Spinal cord (tissue), 10 donors: ENCODE results near the gene PPP2R2C. TPM values are rescaled to one million over a fixed set of nuclear protein-coding genes. Genes with fewer than 3 reads are reported as not detected.

Source experiments
- DNase-seq, 6 donors: peaks; one replicate each; pipeline versions ENCODE4 v3.0.0 to v3.0.0-alpha.2; 2013 to 2015; ENCODE audit warnings: low spot score in 6 of 6, low read depth in 4 of 6
- H3K27ac ChIP-seq: one replicate; pipeline ENCODE4 v1.5.1; 2013; ENCODE audit warnings: low read depth, low read length, control low read depth
- H3K27me3 ChIP-seq: one replicate; pipeline ENCODE4 v1.6.1; 2013; ENCODE audit warnings: low read length; ENCODE audit not compliant: control insufficient read depth, insufficient read depth
- H3K36me3 ChIP-seq: one replicate; pipeline ENCODE4 v1.6.1; 2013; ENCODE audit warnings: low read length; ENCODE audit not compliant: control insufficient read depth, insufficient read depth
- H3K4me1 ChIP-seq: one replicate; pipeline ENCODE4 v1.6.1; 2013; ENCODE audit warnings: low read length; ENCODE audit not compliant: control insufficient read depth, insufficient read depth
- H3K4me3 ChIP-seq: one replicate; pipeline ENCODE4 v1.5.1; 2013; ENCODE audit warnings: low read depth, low read length, control low read depth
- H3K9me3 ChIP-seq: one replicate; pipeline ENCODE4 v1.6.1; 2013; ENCODE audit warnings: low read length; ENCODE audit not compliant: control insufficient read depth, insufficient read depth
- WGBS: methylation state at CpG from one replicate; pipeline ENCODE4 v1.1.5; 2013; ENCODE audit warnings: missing lambda C conversion rate; ENCODE audit not compliant: insufficient coverage; 5-methylcytosine and 5-hydroxymethylcytosine counted together
- polyA plus RNA-seq, 2 donors: library from polyadenylated mRNA; unstranded; fragments of 120-200 nt; gene quantifications; one replicate each; pipeline ENCODE4 v1.2.1, GENCODE V29; 2013; ENCODE audit not compliant: insufficient read length in 2 of 2
- total RNA-seq, 2 donors: library from RNA; depleted of rRNA in 1 of 2; stranded (reverse); fragments of 120-200 nt in 1 of 2; fragments of >200 nt in 1 of 2; gene quantifications; one replicate each; pipeline versions ENCODE4 v1.2.3 to v1.2.4, GENCODE V29; 2013 to 2014
- donor health status: healthy.

Gene PPP2R2C
- total and polyA plus RNA-seq, 4 donors, result 17.2 to 114 (median 75.1) TPM

DNA sequence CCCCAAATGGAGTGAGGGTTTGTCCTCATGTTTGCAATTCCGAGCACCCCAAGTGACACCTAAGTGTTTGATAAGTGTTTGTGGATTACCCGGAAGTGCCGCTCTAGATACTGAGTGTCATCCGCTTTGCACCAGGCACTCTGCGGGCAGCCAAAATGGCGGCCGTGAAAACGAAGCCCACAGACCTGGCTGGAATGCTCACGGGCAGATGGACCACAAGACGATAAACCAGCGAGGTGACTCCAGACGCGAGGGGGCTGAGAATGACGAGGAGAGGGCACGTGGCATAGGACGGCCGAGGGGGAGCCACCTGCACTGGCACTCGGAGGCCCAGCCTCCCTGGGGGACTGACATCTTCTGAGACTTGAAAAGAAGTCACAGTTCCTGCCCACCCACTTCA, 51.0 kb downstream of the PPP2R2C start:
- Histone ChIP-seq H3K36me3 (peaks cover 12% of the 10 kb centered on the region), H3K9me3 (no peaks in the 10 kb centered on the region), H3K4me3 (no peak overlapping the region), H3K27me3 (no peaks in the 10 kb centered on the region), H3K4me1 (peaks cover 40% of the 10 kb centered on the region), H3K27ac (no peak overlapping the region)
- DNase-seq, result no peak
- 98% methylated on average over 18 of the region's 18 CpGs for WGBS

DNA sequence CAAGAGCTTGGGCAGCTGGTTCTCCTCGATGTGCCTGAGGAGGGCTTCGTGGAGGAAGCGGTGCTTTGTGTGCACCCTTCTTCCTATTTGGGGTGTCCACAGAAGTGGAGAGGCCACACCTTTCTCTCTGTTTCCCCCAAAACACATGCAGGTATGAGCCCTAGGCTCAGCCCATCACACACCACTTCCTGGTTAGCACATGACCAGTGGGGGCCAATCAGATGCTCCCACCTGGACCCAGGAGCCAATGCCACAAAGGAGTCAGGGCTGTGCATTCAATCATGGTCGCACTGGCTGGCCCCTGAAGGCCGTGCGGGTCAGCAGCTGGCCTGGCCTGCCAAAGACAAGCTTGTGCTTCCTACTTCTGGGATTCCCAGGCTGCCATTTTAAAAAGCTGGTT, 51.4 kb downstream of the PPP2R2C start:
- Histone ChIP-seq H3K4me3 (no peak overlapping the region), H3K36me3 (peaks cover 12% of the 10 kb centered on the region), H3K27ac (no peak overlapping the region), H3K9me3 (no peaks in the 10 kb centered on the region), H3K27me3 (no peaks in the 10 kb centered on the region), H3K4me1 (peaks cover 42% of the 10 kb centered on the region)
- 94% methylated on average over 5 of the region's 6 CpGs for WGBS
- no peak for DNase-seq

DNA sequence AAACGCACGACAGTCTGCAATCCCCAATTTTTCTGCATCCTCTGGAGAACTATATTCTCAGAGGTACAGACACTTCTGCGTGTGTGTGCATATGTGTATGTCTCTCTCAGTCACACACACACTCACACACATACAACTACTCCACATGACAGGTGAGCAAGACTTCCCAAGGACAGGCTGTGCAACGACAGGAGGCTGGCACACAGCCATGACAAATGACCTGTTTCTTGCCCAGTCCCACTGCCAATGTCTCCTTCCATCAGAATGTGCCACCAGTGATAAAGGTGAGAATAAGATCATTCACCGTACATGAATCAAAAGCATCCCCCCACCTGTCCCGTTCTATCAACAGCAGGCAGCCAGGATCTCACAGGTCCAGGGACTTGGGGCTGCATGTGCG, 52.4 kb downstream of the PPP2R2C start:
- DNase-seq, result peak in 1 of 6 donors; percentile 44
- Histone ChIP-seq H3K36me3 (peaks cover 12% of the 10 kb centered on the region), H3K4me3 (no peak overlapping the region), H3K9me3 (no peaks in the 10 kb centered on the region), H3K4me1 (peaks cover 42% of the 10 kb centered on the region), H3K27me3 (no peaks in the 10 kb centered on the region), H3K27ac (no peak overlapping the region)
- 95% methylated on average over 3 of the region's 7 CpGs for WGBS

DNA sequence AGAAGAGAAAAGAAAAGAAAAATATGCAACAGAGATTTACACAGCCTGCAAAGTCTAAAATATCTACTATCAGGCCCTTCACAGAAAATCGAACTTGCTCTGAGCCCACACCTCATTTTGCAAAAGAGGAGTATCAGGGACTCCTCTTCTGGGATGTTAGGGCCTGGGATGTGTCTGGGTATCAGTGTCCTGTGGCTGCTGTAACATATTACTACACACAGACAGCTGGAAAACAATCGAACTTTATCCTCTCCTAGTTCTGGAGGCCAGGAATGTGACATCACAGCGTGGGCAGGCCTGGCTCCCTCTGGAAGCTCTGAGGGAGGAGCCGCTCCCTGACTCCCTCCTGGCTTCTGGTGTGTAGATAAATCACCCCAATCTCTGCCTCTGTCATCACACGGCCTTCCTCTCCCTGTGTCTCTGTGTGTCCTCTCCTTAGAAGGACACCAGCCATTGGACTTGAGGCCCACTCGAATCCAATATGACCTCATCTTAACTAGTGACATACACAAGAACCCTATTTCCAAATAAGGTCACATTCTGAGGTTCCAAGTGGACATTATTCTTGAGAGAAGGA, 52.9 kb downstream of the PPP2R2C start:
- no peak for DNase-seq
- Histone ChIP-seq H3K4me1 (peaks cover 44% of the 10 kb centered on the region), H3K27ac (no peak overlapping the region), H3K4me3 (no peak overlapping the region), H3K27me3 (no peaks in the 10 kb centered on the region), H3K36me3 (peaks cover 12% of the 10 kb centered on the region), H3K9me3 (no peaks in the 10 kb centered on the region)
- WGBS, result 57% methylated on average over 4 of the region's 6 CpGs

DNA sequence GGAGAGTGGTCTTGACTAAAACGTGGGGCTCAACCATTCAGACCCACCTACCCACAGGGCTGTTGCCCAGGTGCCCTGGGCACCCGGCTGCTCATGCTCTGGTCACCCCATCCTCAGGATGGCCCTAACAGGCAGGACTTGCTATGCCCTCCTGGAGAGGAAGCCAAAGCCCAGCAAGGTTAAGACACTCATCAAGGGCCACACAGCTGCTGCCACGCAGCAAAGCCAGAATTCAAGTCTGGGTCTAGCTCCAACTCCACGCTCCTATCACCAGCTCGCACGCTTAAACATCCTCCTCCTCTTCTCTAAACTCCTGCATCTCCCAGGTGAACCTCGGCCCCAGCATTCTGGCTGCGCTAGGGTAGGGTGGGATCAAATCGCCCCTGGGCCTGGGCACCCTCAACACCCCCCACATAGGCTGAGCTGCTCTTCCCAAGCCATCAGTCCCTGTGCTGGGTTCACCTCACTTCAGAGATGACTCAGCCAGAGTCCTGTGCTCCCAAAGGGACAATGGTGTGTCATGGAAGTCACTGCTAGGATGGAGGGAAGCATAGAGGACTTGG, 54.1 kb downstream of the PPP2R2C start:
- H3K36me3 ChIP-seq, result peaks cover 14% of the 10 kb centered on the region
- H3K4me3 ChIP-seq, result no peak overlapping the region
- H3K9me3 ChIP-seq, result no peaks in the 10 kb centered on the region
- no peaks in the 10 kb centered on the region for H3K27me3 ChIP-seq
- WGBS, result 63% methylated on average over 6 of the region's 9 CpGs
- H3K27ac ChIP-seq, result no peak overlapping the region
- peaks cover 47% of the 10 kb centered on the region for H3K4me1 ChIP-seq
- no peak for DNase-seq

DNA sequence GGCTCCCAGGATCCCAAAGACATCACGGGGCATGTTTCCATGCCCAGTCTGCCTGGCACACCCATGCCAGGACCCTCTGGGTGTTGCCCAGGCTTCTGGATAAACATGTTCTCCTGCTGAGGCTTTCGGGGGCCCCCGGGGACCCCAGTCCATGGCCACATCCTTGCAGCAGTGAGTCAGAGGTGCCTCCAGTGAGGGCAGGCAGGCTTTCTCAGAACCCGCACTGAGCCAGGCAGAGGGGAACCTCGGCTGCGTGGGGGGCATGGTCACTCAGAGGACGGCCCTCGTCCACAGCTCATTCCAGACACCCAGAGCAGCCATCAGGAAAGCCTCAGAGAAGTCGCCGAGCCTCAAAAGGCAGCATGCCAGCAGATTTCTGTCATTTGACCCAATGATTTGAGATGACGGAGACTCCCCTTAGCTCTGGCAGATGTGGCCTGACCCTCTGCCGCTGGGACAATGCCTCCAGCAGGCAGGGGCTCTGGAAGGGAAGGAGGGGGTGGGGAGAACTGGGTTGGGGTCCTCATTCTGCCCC, 54.8 kb downstream of the PPP2R2C start:
- H3K27me3 ChIP-seq, result no peaks in the 10 kb centered on the region
- peaks cover 14% of the 10 kb centered on the region for H3K36me3 ChIP-seq
- no peaks in the 10 kb centered on the region for H3K9me3 ChIP-seq
- H3K4me3 ChIP-seq, result no peak overlapping the region
- H3K4me1 ChIP-seq, result peaks cover 47% of the 10 kb centered on the region
- H3K27ac ChIP-seq, result no peak overlapping the region
- WGBS, result 76% methylated on average over 12 of the region's 12 CpGs
- no peak for DNase-seq

DNA sequence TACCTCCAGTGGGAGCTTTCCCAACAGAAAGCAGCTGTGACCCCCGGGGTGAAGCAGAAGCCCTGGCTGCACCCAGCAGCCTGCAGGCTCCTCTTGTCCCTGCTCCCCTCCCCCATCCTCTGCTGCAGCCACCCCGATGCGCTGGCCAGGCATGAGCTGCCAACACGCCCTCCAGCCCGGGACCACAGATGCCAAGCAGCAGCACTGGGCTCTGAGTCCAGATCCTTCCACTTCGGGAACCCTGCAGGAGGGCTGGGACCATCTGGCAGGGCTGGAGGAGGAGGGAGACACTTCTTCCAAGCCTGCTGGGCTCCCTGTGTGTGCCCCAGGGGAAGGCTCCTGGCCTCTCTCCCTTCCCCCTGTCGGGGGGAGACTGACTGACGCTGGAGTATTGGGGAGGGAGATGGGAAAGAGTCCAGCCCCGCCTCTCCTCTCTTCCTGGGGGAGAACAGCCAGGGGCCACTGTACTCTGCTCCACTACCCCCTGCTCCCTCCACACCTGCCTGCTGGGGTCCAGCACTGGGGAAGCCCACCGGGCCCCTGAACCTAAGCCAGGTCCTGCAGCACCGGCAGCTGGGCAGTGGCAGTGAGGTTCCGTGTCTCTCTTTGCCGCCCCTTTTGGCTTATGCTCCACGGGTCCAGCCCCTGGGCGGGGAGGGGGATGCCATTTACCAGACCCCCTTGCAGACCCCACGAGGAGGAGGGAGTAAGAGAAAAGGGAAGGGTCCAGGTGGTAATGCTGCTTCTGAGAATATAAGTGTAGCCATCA, 55.7 kb downstream of the PPP2R2C start:
- H3K36me3 ChIP-seq, result peaks cover 14% of the 10 kb centered on the region
- no peaks in the 10 kb centered on the region for H3K27me3 ChIP-seq
- no peak overlapping the region for H3K4me3 ChIP-seq
- H3K27ac ChIP-seq, result no peak overlapping the region
- no peaks in the 10 kb centered on the region for H3K9me3 ChIP-seq
- H3K4me1 ChIP-seq, result peaks cover 47% of the 10 kb centered on the region
- DNase-seq, result peak in 3 of 6 donors; percentile 32 to 85 (median 71)
- WGBS, result 15% methylated on average over 9 of the region's 16 CpGs

DNA sequence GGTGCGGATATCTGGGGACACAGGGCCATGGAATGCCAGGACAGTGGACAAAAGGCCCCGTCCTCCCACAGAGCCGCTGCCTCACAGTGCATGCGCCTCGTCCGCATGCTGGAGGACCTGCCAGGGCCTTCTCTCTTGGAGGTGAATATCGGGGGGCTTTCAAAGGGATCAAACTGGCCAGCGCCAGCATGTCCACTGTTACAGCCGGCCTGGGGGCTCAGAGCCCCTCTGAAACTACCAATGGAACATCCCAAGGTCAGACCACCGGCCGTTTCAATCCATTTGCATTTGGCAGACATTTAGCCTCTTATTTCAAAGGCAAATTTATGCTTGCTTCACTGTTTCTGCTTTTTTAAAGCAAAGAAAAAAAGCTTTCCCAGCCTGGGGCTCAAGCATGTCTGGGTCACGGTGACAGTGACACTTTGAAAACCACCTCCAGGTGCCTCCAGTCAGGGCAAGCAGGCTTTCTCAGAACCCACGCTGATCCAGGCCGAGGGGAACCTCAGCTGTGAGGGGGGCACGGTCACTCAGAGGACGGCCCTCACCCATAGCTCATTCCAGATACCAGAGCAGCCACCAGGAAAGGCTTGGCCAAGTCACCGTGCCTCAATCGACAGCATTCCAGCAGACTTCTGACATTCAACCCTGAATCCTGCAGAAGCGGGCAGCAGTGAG, 57.2 kb downstream of the PPP2R2C start:
- Histone ChIP-seq H3K36me3 (peaks cover 4% of the 10 kb centered on the region), H3K4me1 (peaks cover 51% of the 10 kb centered on the region), H3K9me3 (no peaks in the 10 kb centered on the region), H3K27ac (no peak overlapping the region), H3K4me3 (no peak overlapping the region), H3K27me3 (no peaks in the 10 kb centered on the region)
- DNase-seq, result peak in 3 of 6 donors; percentile 32 to 71 (median 54)
- WGBS, result 20% methylated on average over 16 of the region's 19 CpGs

DNA sequence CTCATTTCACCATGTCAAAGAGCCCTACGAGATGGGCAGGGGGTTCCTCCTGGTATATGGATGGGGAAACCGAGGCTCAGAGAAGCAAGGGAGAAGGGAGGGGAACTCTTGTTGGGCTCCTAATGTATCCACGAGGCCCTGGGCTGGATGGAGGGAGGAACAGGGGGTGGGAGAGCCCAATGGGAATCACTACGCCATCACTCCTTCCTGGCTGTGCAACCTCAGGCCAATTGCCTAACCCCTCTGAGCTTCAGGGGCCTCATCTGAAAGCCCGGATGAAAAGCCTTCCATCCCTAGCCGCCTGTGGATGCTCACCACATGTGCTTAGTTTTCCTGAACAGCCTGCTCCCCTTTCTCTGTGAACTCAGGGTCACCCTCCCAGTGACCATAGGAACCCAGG, 57.8 kb downstream of the PPP2R2C start:
- peaks cover 4% of the 10 kb centered on the region for H3K36me3 ChIP-seq
- H3K4me3 ChIP-seq, result no peak overlapping the region
- H3K27ac ChIP-seq, result no peak overlapping the region
- H3K9me3 ChIP-seq, result no peaks in the 10 kb centered on the region
- 80% methylated on average over 4 of the region's 6 CpGs for WGBS
- no peak for DNase-seq
- H3K27me3 ChIP-seq, result no peaks in the 10 kb centered on the region
- H3K4me1 ChIP-seq, result peaks cover 57% of the 10 kb centered on the region
